ENCODE measurements around the gene JMJD4.

Gene JMJD4

GRCh38 chr1:227749225-227749624 lies 14.1 kb upstream of the JMJD4 start:
- no peak for DNase-seq

GRCh38 chr1:227748496-227749182 lies 13.5 kb upstream of the JMJD4 start:
- no peak for DNase-seq

GRCh38 chr1:227747948-227748495 lies 12.9 kb upstream of the JMJD4 start:
- no peak for DNase-seq

GRCh38 chr1:227747382-227747781 lies 12.3 kb upstream of the JMJD4 start:
- no peak for DNase-seq

GRCh38 chr1:227746676-227747075 lies 11.6 kb upstream of the JMJD4 start:
- DNase-seq = no peak

- DNase-seq = no peak
Measured at GRCh38 chr1:227745568-227746265, 10.6 kb upstream of the JMJD4 start.

GRCh38 chr1:227744668-227745067 lies 9.6 kb upstream of the JMJD4 start:
- DNase-seq = no peak

GRCh38 chr1:227742738-227743715 lies 7.9 kb upstream of the JMJD4 start:
- DNase-seq = no peak

- DNase-seq = no peak
Measured at GRCh38 chr1:227741166-227741870, 6.2 kb upstream of the JMJD4 start.

GRCh38 chr1:227740401-227740960 lies 5.4 kb upstream of the JMJD4 start:
- DNase-seq = no peak

- no peak for DNase-seq
Measured at GRCh38 chr1:227739636-227740035, 4.5 kb upstream of the JMJD4 start.

GRCh38 chr1:227738820-227739219 lies 3.7 kb upstream of the JMJD4 start:
- no peak for DNase-seq

GRCh38 chr1:227736814-227737432 lies 1.8 kb upstream of the JMJD4 start:
- DNase-seq = no peak

- no peak for DNase-seq
Measured at GRCh38 chr1:227735539-227736285, 610 bp upstream of the JMJD4 start.

GRCh38 chr1:227734546-227734855 lies 601 bp downstream of the JMJD4 start:
- no peak for DNase-seq

GRCh38 chr1:227733751-227734545 lies 1.2 kb downstream of the JMJD4 start:
- DNase-seq = no peak

- DNase-seq = no peak
Measured at GRCh38 chr1:227733309-227733705, 1.8 kb downstream of the JMJD4 start.

- DNase-seq = no peak
Measured at GRCh38 chr1:227732586-227733308, 2.4 kb downstream of the JMJD4 start.

All from NCI-H446 (cell line).